HuH-7 (cell line): ENCODE measurements around the gene REC8.

Source experiments
- DNase-seq: peaks from one replicate; pipeline ENCODE4 v3.0.0; 2011; ENCODE audit warnings: low spot score

REC8 gene

GRCh38 chr14:24138396-24139271 lies 33.2 kb upstream of the REC8 start:
- DNase-seq: no peak

GRCh38 chr14:24139272-24139934 lies 32.5 kb upstream of the REC8 start:
- peak; percentile 53 for DNase-seq

- peak; percentile 99 for DNase-seq
Observed at GRCh38 chr14:24141097-24141880, 30.6 kb upstream of the REC8 start, which contains the start of gene EMC9. Gene EMC9, minus strand, starts transcription at chr14:24141591. Its CDS starts 287 bp downstream, at chr14:24141304.

- no peak for DNase-seq
Observed at GRCh38 chr14:24143511-24143910, 28.4 kb upstream of the REC8 start.

- no peak for DNase-seq
Observed at GRCh38 chr14:24144451-24144850, 27.4 kb upstream of the REC8 start.

GRCh38 chr14:24145219-24145618 lies 26.7 kb upstream of the REC8 start:
- no peak for DNase-seq

- no peak for DNase-seq
Observed at GRCh38 chr14:24145690-24146452, 26.0 kb upstream of the REC8 start.

GRCh38 chr14:24146453-24146977 lies 25.4 kb upstream of the REC8 start, which contains the start of gene PSME2:
Gene PSME2, minus strand, starts transcription at chr14:24146610. Its CDS starts 29 bp downstream, at chr14:24146581.
- DNase-seq: peak; percentile 96

- peak; percentile 90 for DNase-seq
Observed at GRCh38 chr14:24146978-24147760, 24.7 kb upstream of the REC8 start, which contains the start of gene RNF31. Gene RNF31, plus strand, starts transcription at chr14:24147498. Its CDS starts 201 bp downstream, at chr14:24147699.

- no peak for DNase-seq
Observed at GRCh38 chr14:24147761-24148428, 24.0 kb upstream of the REC8 start.

- no peak for DNase-seq
Observed at GRCh38 chr14:24149302-24149969, 22.4 kb upstream of the REC8 start.

- no peak for DNase-seq
Observed at GRCh38 chr14:24150061-24150460, 21.8 kb upstream of the REC8 start.

GRCh38 chr14:24150567-24150966 lies 21.3 kb upstream of the REC8 start:
- DNase-seq: no peak

- no peak for DNase-seq
Observed at GRCh38 chr14:24150993-24151392, 20.9 kb upstream of the REC8 start.

- DNase-seq: no peak
Observed at GRCh38 chr14:24151404-24152080, 20.3 kb upstream of the REC8 start.

- no peak for DNase-seq
Observed at GRCh38 chr14:24155100-24155499, 16.8 kb upstream of the REC8 start.

GRCh38 chr14:24156840-24157239 lies 15.0 kb upstream of the REC8 start:
- no peak for DNase-seq

- DNase-seq: no peak
Observed at GRCh38 chr14:24157331-24157730, 14.5 kb upstream of the REC8 start.
